ENCODE measurements around the gene OPRD1.
"Not testable (repeated sequence)": the region's sequence is repeated elsewhere in the genome, so short reads cannot be mapped to it uniquely, and the experiment has no call there.

The OPRD1 gene

GRCh38 chr1:28811766-28812668 is at the start of gene OPRD1:
Gene OPRD1 (plus strand): TSS chr1:28812170. CDS start chr1:28812384, 214 bp downstream.
- DNase-seq, result no peak

- no peak for DNase-seq
Measured at GRCh38 chr1:28766532-28767183, 45.3 kb upstream of the OPRD1 start.

- DNase-seq, result no peak
Measured at GRCh38 chr1:28770601-28771165, 41.3 kb upstream of the OPRD1 start.

- not testable (repeated sequence) for DNase-seq
Measured at GRCh38 chr1:28771921-28772320, 40.0 kb upstream of the OPRD1 start.

- no peak for DNase-seq
Measured at GRCh38 chr1:28773105-28773504, 38.9 kb upstream of the OPRD1 start.

- no peak for DNase-seq
Measured at GRCh38 chr1:28775121-28775942, 36.6 kb upstream of the OPRD1 start.

- DNase-seq, result no peak
Measured at GRCh38 chr1:28776341-28776740, 35.6 kb upstream of the OPRD1 start.

GRCh38 chr1:28778021-28778420 is 33.9 kb upstream of the OPRD1 start:
- DNase-seq, result no peak

GRCh38 chr1:28779751-28780408 is 32.1 kb upstream of the OPRD1 start:
- no peak for DNase-seq

GRCh38 chr1:28781305-28781704 is 30.7 kb upstream of the OPRD1 start:
- no peak for DNase-seq

GRCh38 chr1:28782011-28782410 is 30.0 kb upstream of the OPRD1 start:
- no peak for DNase-seq

GRCh38 chr1:28783363-28783762 is 28.6 kb upstream of the OPRD1 start:
- no peak for DNase-seq

GRCh38 chr1:28789412-28789811 is 22.6 kb upstream of the OPRD1 start:
- no peak for DNase-seq

- no peak for DNase-seq
Measured at GRCh38 chr1:28789816-28790215, 22.2 kb upstream of the OPRD1 start.

- no peak for DNase-seq
Measured at GRCh38 chr1:28790377-28791035, 21.5 kb upstream of the OPRD1 start.

GRCh38 chr1:28791929-28792328 is 20.0 kb upstream of the OPRD1 start:
- not testable (repeated sequence) for DNase-seq

GRCh38 chr1:28792644-28793121 is 19.3 kb upstream of the OPRD1 start:
- DNase-seq, result no peak

GRCh38 chr1:28794582-28794981 is 17.4 kb upstream of the OPRD1 start:
- not testable (repeated sequence) for DNase-seq

- DNase-seq, result no peak
Measured at GRCh38 chr1:28796352-28797211, 15.4 kb upstream of the OPRD1 start.

GRCh38 chr1:28800324-28800723 is 11.6 kb upstream of the OPRD1 start:
- no peak for DNase-seq

GRCh38 chr1:28801461-28801860 is 10.5 kb upstream of the OPRD1 start:
- DNase-seq, result no peak

Measured in EL (cell line).